GM13976 (cell line): Measurements from ENCODE around the gene PKDREJ.

Experiments
- DNase-seq: peaks from one replicate; pipeline ENCODE4 v3.0.0; 2012; ENCODE audit warnings: low spot score
- CTCF ChIP-seq: IDR thresholded peaks from 2 replicates; pipeline ENCODE4 v1.5.1; 2012; ENCODE audit warnings: borderline replicate concordance, mild to moderate bottlenecking; ENCODE audit not compliant: insufficient read depth; ENCODE audit errors: extremely low read depth, missing control alignments, control extremely low read depth
- in situ Hi-C: fragments of 300-500 bp; cut with MboI; formaldehyde crosslinking; loops from one replicate; pipeline ENCODE4 v1.12.0; 2022; ENCODE audit warnings: low sequenced_read_pairs, mixed read lengths, inconsistent platforms; ENCODE audit not compliant: unreplicated experiment

Gene PKDREJ

GRCh38 chr22:46225631-46226030 is 37.5 kb downstream of the PKDREJ start:
- DNase-seq, result no peak
- in situ Hi-C loops, result no loop called here
- no peak for TF ChIP-seq CTCF

GRCh38 chr22:46224898-46225290 is 38.2 kb downstream of the PKDREJ start:
- DNase-seq, result no peak
- no peak for TF ChIP-seq CTCF
- in situ Hi-C loops, result no loop called here

DNA sequence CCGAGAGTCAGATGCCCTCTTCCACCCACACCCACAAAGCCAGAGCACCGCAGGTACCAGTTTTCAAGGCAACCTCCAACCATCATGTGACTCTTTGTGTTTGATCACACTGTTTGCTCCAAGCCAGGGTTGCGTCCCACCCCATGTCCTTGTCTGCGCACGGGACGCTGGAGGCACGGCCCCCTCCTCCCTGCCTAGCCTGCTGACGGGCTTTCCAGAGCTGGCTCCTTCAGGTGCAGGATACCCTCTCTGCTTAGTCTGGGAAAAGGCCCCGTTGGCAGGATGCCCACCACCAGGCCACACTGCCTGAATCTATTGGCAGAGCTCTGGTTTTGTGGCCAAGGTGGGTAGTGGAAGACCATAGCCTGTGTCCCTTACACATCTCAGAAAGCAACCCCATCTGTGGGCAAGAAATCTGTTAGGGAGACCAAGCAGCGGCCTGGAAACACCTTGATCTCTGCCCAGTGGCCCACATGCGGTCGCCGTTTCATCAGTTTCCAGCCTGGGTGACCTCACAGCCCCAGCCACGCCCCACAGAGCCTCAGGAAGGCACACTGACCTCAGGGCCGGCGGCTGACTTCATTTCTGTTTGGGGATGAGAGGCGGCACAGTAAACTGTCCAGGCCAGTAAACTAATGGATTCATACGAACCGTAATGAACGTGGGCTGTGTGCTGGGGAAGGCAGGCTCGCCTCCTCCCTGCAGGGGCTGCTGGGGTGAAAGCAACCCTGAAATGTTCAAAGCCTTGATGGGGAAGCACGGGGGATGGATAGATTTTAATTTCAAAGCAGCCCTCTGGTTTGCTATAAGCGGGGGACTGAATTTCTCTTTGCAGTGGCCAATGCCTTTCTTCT is 38.9 kb downstream of the PKDREJ start:
- in situ Hi-C loops, result no loop called here
- TF ChIP-seq CTCF, result no peak
- DNase-seq, result no peak

- TF ChIP-seq CTCF, result no peak
- DNase-seq, result no peak
- in situ Hi-C loops, result no loop called here
Measured at GRCh38 chr22:46220921-46221320, 42.2 kb downstream of the PKDREJ start.

- DNase-seq, result no peak
- in situ Hi-C loops, result no loop called here
- TF ChIP-seq CTCF, result no peak
Measured at GRCh38 chr22:46219636-46220035, 43.5 kb downstream of the PKDREJ start.

- no peak for TF ChIP-seq CTCF
- in situ Hi-C loops, result no loop called here
- DNase-seq, result no peak
Measured at GRCh38 chr22:46214616-46215015, 48.5 kb downstream of the PKDREJ start.
